Calu3 (cell line): ENCODE results near the gene NEURL1. TPM values are rescaled to one million over a fixed set of nuclear protein-coding genes. Genes with fewer than 3 reads are reported as not detected.

ENCODE experiments used
- BruUV-seq: library from RNA; stranded (reverse); fragments of 400-500 nt; replicated peaks from 2 replicates; lab custom pipeline; 2021; lab: Mats Ljungman, UMichigan
- CTCF ChIA-PET: fragments of 300-600 bp; sonication (Branson Sonifier 250); formaldehyde crosslinking; loops from one replicate; lab custom pipeline; 2022; ENCODE audit warnings: antibody characterized with exemption; lab: Charles Lee
- DNase-seq: peaks from one replicate; pipeline ENCODE4 v3.0.0; 2022
- H3K27ac Mint-ChIP-seq: one replicate; pipeline ENCODE4 v1.8.0; 2022; ENCODE audit warnings: mixed read lengths; ENCODE audit not compliant: unreplicated experiment
- H3K27me3 Mint-ChIP-seq: one replicate; pipeline ENCODE4 v1.8.0; 2022; ENCODE audit warnings: mixed read lengths; ENCODE audit not compliant: unreplicated experiment
- H3K36me3 Mint-ChIP-seq: one replicate; pipeline ENCODE4 v1.8.0; 2022; ENCODE audit warnings: mild to moderate bottlenecking, moderate library complexity, mixed read lengths; ENCODE audit not compliant: insufficient read depth, unreplicated experiment
- H3K4me1 Mint-ChIP-seq: one replicate; pipeline ENCODE4 v1.8.0; 2022; ENCODE audit warnings: mild to moderate bottlenecking, low read depth, mixed read lengths; ENCODE audit not compliant: unreplicated experiment
- H3K4me3 Mint-ChIP-seq: one replicate; pipeline ENCODE4 v1.8.0; 2022; ENCODE audit warnings: mild to moderate bottlenecking, low read depth, moderate library complexity, mixed read lengths; ENCODE audit not compliant: unreplicated experiment
- H3K9me3 Mint-ChIP-seq: one replicate; pipeline ENCODE4 v1.8.0; 2022; ENCODE audit warnings: low read depth, mixed read lengths; ENCODE audit not compliant: unreplicated experiment
- CTCF ChIP-seq: fragments of 200-600 bp; IDR thresholded peaks from one replicate; pipeline ENCODE4 v1.8.0; 2022; ENCODE audit warnings: antibody characterized with exemption; ENCODE audit not compliant: unreplicated experiment
- intact Hi-C: fragments of 100-400 bp; cut with micrococcal nuclease; formaldehyde crosslinking; loops from one replicate; pipeline ENCODE4 v1.10.0; 2022; ENCODE audit not compliant: unreplicated experiment
- total RNA-seq: library from RNA; stranded (reverse); gene quantifications from 2 replicates; pipeline ENCODE4 v1.2.3, GENCODE V29; 2022

The NEURL1 gene
- total RNA-seq, 1 experiment from 2014 or later: not detected

- no peaks in the 10 kb centered on the region for H3K4me1 Mint-ChIP-seq
- H3K27ac Mint-ChIP-seq: no peak overlapping the region
- TF ChIP-seq CTCF: no peak
- H3K4me3 Mint-ChIP-seq: no peak overlapping the region
- no peaks in the 10 kb centered on the region for H3K27me3 Mint-ChIP-seq
- CTCF ChIA-PET: no interaction called here
- intact Hi-C loops: no loop called here
- no TSS peak for BruUV-seq
- no peaks in the 10 kb centered on the region for H3K9me3 Mint-ChIP-seq
- no peaks in the 10 kb centered on the region for H3K36me3 Mint-ChIP-seq
- DNase-seq: no peak
Observed at GRCh38 chr10:103609231-103610082, 116.0 kb downstream of the NEURL1 start.

GRCh38 chr10:103610083-103610472 is 116.6 kb downstream of the NEURL1 start:
- H3K27me3 Mint-ChIP-seq: no peaks in the 10 kb centered on the region
- intact Hi-C loops: no loop called here
- BruUV-seq: no TSS peak
- H3K4me1 Mint-ChIP-seq: no peaks in the 10 kb centered on the region
- no peak for TF ChIP-seq CTCF
- H3K27ac Mint-ChIP-seq: no peak overlapping the region
- no peaks in the 10 kb centered on the region for H3K9me3 Mint-ChIP-seq
- CTCF ChIA-PET: no interaction called here
- no peak for DNase-seq
- H3K36me3 Mint-ChIP-seq: no peaks in the 10 kb centered on the region
- no peak overlapping the region for H3K4me3 Mint-ChIP-seq

GRCh38 chr10:103610921-103611511 is 117.5 kb downstream of the NEURL1 start:
- no peaks in the 10 kb centered on the region for H3K4me1 Mint-ChIP-seq
- no peak overlapping the region for H3K27ac Mint-ChIP-seq
- no peak for DNase-seq
- no peak overlapping the region for H3K4me3 Mint-ChIP-seq
- intact Hi-C loops: no loop called here
- H3K27me3 Mint-ChIP-seq: no peaks in the 10 kb centered on the region
- H3K9me3 Mint-ChIP-seq: no peaks in the 10 kb centered on the region
- no peaks in the 10 kb centered on the region for H3K36me3 Mint-ChIP-seq
- no peak for TF ChIP-seq CTCF
- no TSS peak for BruUV-seq
- CTCF ChIA-PET: interaction anchor here (0.6 kb wide), 1 partner anchor 1169 kb away, joined by 4 read pairs; no protein-coding TSS in a partner anchor

GRCh38 chr10:103612462-103613365 is 119.2 kb downstream of the NEURL1 start:
- Mint-ChIP-seq H3K27ac (no peak overlapping the region), H3K36me3 (no peaks in the 10 kb centered on the region), H3K4me3 (no peak overlapping the region), H3K4me1 (no peaks in the 10 kb centered on the region), H3K27me3 (no peaks in the 10 kb centered on the region), H3K9me3 (no peaks in the 10 kb centered on the region)
- intact Hi-C loops: no loop called here
- no peak for DNase-seq
- CTCF ChIA-PET: no interaction called here
- no TSS peak for BruUV-seq
- TF ChIP-seq CTCF: no peak
